NCI-H748 (cell line): ENCODE results near the gene EEF1AKMT2.

Experiments
- DNase-seq: peaks from one replicate; lab custom pipeline; 2025; ENCODE audit not compliant: unreplicated experiment; lab: John Stamatoyannopoulos, UW

EEF1AKMT2 gene

DNA sequence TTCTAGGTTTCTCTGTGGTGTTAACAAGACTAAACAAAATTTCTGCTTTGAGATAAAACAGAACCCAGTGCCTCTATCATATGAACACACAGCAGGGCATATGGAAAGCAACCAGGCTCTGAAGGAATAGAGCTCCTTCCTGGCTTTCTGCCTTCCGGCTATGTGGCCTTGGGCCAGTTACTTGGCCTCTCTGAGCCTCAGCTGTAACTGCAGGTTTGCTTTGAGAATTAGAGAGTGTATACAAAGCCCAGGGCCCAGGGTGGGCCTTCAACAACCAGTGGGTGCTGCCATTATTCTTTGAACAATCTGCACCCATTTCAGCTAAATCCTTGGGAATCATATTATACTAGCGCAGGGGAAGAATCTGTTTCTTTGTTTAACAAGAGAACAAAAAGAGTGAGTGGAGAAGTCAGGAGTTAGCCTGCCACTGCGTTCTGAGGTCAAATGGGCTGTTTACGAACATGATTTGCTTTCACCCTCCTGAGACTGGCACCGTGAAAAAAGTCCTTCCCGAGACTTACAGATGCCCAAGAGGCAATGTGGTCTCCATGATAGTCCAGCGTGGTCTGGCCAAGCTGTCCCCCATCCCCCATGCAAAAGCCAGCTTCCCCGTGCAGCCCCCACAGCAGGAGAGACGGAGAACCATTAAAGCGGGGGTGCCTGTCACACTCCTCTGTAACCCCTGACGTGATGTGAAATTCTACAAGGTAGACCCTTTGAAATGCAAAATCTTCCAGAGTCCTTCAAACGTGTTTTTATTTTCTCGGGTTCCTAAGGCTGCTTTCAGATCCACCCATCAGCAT, 52.4 kb downstream of the EEF1AKMT2 start:
- no peak for DNase-seq

DNA sequence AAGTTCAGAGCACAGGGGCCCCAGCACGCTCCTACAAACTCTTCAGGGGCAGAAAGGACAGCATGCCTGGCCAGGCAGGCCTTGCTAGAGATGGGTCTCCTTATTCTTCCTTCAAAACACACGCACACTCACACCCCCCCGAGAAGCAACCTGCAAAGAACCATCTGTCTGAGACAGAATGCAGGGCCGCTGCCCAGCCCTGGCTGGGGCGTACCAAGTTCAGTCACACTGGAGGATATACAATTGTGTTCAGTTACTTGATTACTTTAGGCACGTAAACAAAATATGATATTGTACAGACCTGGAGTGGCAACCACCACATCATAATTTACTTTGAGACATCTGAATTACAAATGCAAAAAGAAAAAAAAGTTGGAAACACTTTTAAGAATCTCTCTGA, 53.2 kb downstream of the EEF1AKMT2 start:
- DNase-seq, result no peak

DNA sequence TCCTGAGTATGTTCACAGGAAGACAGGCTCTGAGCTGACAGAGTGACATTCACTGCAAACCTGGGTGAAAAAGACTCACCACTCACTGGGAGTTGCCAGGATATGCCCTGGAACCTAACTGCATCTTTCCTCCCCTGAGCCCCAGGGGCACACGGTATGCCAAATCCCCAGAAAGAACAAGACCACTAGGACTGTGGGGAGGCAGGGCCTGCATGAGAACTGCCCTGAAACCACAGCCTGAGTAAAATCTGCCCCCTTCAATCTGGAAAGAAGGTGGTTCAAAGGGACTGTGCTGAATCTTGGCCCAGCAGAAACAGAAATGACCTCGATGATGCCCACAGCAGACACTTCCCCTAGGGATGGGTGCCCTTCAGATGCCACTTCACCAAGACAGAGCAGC, 54.0 kb downstream of the EEF1AKMT2 start:
- no peak for DNase-seq

GRCh38 chr10:124737221-124737620, 54.5 kb downstream of the EEF1AKMT2 start:
- no peak for DNase-seq

DNA sequence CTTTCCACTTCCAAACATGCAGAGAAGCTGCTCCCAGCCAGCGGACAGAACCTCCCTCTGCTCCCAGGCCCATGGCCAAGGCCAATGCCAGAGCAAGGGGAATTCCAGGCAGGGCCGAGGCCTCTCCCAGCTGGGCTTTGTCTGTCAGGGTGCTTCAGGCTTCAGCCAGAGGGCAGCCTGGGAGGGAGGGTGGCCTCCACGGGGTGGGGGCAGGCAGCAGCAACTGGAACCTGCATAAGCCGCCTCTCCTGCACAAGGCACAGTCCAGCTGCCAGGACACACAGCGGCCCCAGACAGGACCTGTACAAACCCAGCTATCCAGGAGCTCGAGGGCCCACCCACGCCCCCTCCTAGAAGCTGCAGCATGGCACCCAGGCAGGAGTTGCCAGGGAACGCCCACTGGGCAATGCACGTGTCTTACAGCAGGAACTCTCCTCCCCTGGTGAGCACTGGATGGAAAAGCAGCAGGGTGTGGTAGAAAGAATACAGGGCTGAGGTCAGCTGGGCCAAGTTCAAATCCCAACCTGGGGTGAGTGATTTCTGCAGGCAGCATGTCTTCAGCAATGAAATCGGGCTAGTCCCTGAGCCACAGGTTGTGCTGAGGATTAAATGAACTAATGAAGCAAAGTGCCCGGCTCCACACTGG, 55.1 kb downstream of the EEF1AKMT2 start:
- no peak for DNase-seq

DNA sequence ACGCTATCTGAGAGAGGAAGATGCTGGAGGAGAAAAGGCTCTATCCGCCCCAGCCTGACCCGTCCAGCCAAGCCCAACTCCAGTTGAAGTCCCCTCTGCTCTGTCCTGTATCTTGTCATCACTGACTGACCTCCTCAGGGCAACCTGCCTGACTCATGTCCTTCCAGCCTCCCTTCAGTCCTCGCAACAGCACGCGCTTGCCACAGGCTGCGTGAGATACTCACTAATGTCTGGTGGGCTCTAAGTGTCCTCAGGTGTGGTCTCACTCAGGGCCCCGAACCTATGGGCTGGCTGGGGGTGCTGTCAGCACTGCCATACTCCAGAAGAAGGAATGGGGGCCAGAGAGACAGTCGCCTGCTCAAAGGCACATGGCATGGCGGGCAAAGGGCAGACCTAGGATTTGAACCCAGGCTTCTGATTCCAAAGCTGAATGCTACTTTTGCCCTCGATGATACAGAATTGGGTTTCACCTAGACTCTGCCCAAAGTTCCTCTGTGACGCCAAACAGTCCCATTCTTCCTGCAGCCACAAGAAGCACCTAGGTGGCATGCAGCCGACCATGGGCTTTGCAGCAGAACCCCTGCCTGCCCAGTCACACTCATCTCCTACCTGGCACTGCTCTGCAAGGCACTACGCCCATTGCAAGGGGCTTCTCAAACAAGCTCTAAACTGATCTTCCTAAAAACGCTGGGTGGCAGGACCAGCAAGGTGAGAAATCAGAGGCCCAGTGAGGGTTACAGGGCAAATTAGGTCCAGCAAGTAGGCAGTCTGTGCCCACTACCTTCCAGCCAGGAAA, 56.0 kb downstream of the EEF1AKMT2 start:
- DNase-seq, result no peak

- no peak for DNase-seq
Observed at GRCh38 chr10:124734311-124735166, 57.1 kb downstream of the EEF1AKMT2 start.

DNA sequence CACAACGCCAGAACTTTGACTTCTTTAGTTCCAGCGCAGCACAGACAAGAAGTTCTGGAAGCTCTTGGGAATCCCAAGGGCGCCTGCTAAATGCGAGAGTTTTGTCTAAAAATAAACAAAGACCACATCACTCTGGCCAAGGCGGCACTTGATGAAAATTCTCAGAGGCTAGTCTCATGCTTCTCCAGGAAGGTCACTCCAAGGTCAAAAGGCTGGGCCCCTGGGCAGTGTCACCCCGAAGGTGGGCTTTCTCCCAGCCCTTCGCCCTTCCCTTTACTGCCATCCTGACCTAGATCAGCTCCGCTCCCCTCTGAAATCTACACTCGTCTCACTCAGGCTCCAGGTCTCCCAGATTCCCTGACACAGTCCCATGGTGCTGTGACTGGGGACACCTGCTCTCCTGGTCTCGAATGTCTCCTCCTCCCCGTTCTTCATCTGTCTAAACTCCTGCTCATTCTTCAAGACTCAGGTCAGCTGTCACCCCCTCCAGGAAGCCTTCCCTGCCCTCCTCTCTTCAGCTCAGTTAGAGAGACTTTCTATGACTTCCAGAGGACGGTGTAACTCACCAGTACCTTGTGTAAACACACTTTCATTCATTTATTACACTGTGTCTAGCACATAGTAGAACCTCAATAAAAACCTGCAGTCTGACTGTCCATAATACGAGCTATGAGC, 58.0 kb downstream of the EEF1AKMT2 start:
- no peak for DNase-seq

- no peak for DNase-seq
Observed at GRCh38 chr10:124732931-124733570, 58.6 kb downstream of the EEF1AKMT2 start.

DNA sequence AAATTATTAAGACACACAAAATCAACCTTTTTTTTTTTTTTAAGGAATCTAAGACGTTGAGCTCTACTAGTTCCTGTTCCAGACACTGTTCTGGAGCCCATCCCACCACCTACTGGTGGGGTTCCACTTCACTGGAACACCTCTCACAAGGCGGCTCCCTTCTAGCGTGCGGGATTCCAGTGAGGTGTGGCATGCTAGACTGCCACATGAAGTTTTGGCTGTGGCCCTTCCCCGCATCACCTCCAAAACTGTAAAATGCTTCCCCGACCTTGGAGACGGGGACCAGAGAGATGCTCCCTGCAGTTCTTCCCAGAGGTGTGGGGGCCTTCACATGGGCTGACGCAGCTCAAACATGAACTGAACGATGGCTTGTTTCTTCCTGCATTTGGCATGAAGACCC, 60.1 kb downstream of the EEF1AKMT2 start:
- DNase-seq, result no peak

DNA sequence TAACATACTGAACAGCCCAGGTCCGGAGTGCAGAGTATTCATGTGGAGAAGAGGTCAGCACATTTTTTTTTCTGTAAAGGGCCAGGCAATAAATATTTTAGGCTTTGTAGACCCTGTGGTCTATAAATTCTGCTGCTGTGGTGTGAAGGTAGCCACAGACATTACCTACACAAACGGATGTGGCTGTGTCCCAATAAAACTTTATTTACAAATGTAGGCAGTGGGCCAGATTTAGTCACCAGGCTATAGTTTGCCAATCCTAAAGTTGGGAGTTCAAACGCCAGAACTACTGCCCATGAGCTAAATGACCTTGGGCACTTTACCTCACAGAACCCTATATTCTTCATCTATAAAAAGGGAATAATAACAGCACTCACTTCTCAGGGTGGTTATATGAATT, 60.9 kb downstream of the EEF1AKMT2 start:
- DNase-seq, result no peak

- no peak for DNase-seq
Observed at GRCh38 chr10:124728830-124729661, 62.6 kb downstream of the EEF1AKMT2 start.

GRCh38 chr10:124728071-124728829, 63.4 kb downstream of the EEF1AKMT2 start:
- no peak for DNase-seq

- DNase-seq, result no peak
Observed at GRCh38 chr10:124727361-124727960, 64.2 kb downstream of the EEF1AKMT2 start.

GRCh38 chr10:124725791-124726190, 65.9 kb downstream of the EEF1AKMT2 start:
- DNase-seq, result no peak

DNA sequence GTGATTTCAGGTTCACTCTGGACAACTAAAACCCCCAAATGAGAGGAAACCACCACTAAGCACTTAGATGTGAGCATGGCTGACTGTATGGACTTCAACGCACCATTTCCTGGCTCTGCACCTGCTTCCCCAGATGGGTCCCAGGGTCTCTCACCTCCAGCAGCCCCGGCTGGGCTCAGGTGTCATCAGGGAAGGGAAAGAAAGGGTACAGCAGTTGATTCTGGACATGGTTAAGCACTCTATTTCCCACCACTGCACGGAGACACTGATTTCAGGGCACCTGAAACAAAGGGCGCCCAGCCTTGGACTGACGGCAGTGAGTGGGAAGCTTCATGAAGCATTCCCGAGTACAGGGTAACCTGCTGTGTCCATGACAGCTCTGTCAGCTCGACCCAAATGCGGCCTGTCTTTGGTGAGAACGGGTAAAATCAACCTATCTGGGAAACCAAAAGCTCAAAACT, 66.5 kb downstream of the EEF1AKMT2 start:
- no peak for DNase-seq

DNA sequence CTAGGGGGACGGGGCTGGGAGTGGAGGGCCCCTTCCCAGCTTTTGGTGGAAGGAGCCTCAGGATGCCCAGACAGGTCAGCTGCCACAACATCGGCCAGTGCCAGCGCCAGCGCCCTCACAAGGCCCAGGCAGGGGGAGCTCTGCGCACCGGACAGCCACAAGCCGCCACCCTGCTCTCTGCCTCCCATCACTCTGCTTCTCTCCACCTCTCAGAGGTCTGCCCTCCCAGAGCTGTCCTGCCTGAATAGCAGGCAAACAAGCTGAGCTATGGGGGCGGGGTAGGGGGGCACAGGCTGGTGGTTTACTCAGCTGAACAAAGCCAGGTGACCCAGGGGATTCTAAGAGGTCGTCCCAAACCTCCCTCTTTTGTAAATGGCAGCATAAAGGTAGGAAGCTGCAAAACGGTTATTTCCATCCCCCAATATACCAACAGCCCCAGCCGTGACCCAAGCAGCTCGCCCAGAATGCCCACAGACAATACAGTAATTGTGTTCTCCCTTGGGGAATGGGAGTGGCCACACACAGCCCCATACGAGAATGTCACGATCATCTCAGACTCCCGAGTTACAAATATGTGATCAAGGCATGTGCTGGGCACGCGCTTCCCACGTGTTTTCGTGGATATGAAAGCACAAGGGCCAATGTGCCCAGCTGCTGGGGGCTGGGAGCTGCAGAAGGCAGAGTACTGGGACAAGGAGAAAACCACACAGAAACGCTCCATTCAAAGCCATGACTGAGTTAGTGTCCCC, 67.2 kb downstream of the EEF1AKMT2 start:
- DNase-seq, result peak; percentile 76
